Activated naive CD4-positive, alpha-beta T cell treated with anti-CD3 and anti-CD28 coated beads for 36 hours (primary cell): ENCODE data around the gene AP2B1. TPM values are rescaled to one million over a fixed set of nuclear protein-coding genes. Genes with fewer than 3 reads are reported as not detected.
A peak's percentile ranks its signal among the peaks of the same experiment; 100 is the strongest.

Experiments
- CTCF ChIA-PET: fragments of 350-600 bp; sonication (Branson Sonifier 250); formaldehyde crosslinking; loops from one replicate; lab custom pipeline; 2021; ENCODE audit warnings: antibody characterized with exemption; lab: Charles Lee
- DNase-seq: peaks from one replicate; pipeline ENCODE4 v3.0.0-alpha.2; 2020
- H3K27ac Mint-ChIP-seq: one replicate; pipeline ENCODE4 v1.8.0; 2021; ENCODE audit warnings: mild to moderate bottlenecking, mixed read lengths
- H3K27me3 Mint-ChIP-seq: one replicate; pipeline ENCODE4 v1.8.0; 2021; ENCODE audit warnings: low read depth, mixed read lengths
- H3K36me3 Mint-ChIP-seq: one replicate; pipeline ENCODE4 v1.8.0; 2021; ENCODE audit warnings: low read depth, mixed read lengths
- H3K4me1 Mint-ChIP-seq: one replicate; pipeline ENCODE4 v1.8.0; 2021; ENCODE audit warnings: low read depth, mixed read lengths
- H3K4me3 Mint-ChIP-seq: one replicate; pipeline ENCODE4 v1.8.0; 2021; ENCODE audit warnings: mild to moderate bottlenecking, moderate library complexity, mixed read lengths
- H3K9me3 Mint-ChIP-seq: one replicate; pipeline ENCODE4 v1.8.0; 2021; ENCODE audit warnings: mixed read lengths
- intact Hi-C: fragments of 100-400 bp; cut with micrococcal nuclease; formaldehyde crosslinking; loops from one replicate; pipeline ENCODE4 v1.15.1; 2023
- total RNA-seq, 2 experiments: library from RNA; stranded (reverse); gene quantifications; one replicate each; pipeline ENCODE4 v1.2.3, GENCODE V29; 2021

AP2B1 gene
- total RNA-seq, 2 experiments from 2014 or later, result 158 to 172 TPM

DNA sequence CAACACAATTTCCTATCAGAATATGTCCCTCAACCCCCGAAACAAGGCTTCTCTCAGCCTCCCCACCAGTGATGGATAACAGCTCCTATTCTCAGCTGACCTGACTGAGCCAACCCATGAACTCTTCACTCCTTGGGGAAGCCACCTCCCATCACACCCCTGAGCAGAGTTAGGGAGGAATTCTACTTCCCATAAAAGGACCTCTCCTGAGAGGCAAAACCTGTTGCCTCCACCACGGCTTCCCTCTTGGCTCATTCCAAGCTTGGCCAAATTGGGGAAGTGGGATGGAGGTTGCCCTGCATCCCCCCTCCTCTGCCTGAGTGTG is 138.6 kb downstream of the AP2B1 start:
- intact Hi-C loops, result no loop called here
- Mint-ChIP-seq H3K36me3 (peaks cover 15% of the 10 kb centered on the region), H3K27me3 (no peaks in the 10 kb centered on the region), H3K27ac (no peak overlapping the region), H3K4me1 (peaks cover 8% of the 10 kb centered on the region), H3K4me3 (no peak overlapping the region), H3K9me3 (no peaks in the 10 kb centered on the region)
- no peak for DNase-seq
- CTCF ChIA-PET, result interaction anchor here (1.7 kb wide), 1 partner anchor 14 kb away, joined by 4 read pairs; no protein-coding TSS in a partner anchor

DNA sequence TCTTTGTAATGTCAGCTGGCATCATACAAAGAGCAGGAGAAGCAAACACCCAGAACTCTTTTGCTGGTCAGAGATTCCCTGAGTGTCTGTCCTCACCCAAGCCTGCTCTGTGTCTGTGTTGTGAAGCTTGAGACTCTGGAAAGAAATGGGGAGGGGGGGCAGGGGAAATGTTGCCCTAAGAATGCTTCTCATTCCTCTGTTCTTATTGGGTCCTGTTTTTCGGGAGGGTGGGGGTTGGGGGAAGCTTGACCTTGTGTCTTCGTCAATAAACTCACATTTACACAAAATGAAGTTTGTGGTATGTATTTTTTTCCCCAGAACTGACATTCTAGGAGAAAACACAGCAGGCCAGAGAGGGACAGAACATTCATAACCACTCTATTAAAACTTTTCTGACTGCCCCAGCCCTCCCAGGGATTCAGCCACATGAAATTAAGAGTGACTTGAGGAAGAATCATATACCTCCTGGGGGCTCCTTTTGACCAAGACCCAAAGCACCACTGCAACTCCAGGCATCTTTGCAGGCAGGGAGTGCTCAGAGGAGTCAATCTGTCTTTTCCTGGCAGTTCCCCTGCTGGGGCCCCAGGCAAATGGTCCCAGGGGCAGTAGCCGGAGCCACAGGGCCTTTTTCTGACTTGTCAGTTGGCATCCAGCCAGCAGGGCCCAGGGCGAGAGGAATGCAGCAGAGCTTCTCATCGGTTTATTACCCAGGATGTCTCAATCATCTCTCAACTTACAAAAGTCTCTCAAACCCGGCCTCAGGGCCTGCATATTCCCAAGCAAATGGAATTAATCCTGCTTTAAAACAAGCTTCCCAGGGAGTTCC is 139.2 kb downstream of the AP2B1 start:
- no peak for DNase-seq
- H3K27ac Mint-ChIP-seq, result no peak overlapping the region
- intact Hi-C loops, result no loop called here
- H3K36me3 Mint-ChIP-seq, result peaks cover 14% of the 10 kb centered on the region
- no peak overlapping the region for H3K4me3 Mint-ChIP-seq
- CTCF ChIA-PET, result interaction anchor here (1.7 kb wide), 1 partner anchor 13 kb away, joined by 4 read pairs; no protein-coding TSS in a partner anchor
- no peaks in the 10 kb centered on the region for H3K27me3 Mint-ChIP-seq
- peaks cover 14% of the 10 kb centered on the region for H3K4me1 Mint-ChIP-seq
- H3K9me3 Mint-ChIP-seq, result no peaks in the 10 kb centered on the region

DNA sequence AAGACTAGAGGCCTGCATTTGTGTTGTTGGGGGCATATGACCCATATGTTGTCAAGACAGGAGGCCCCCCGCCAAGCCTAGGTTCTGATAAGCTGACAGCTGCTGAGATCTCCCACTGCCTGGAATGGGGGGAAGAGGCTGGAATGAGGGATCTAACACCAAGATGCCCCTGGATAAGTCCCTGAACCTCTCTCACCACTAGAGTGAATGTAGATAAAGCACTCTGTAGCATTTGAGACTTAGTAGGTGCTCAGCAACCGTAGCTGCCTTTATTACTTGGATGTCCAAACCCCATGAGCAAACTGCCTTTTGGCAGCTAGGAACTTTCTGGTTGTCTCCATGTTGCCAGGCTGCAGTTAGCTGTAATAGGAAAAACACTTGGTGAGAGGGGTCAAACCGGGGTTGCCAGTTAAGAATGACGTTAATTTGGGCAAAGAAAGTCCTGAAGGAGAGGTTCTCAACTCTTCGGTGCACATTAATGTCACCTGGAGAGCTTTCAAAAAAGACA is 139.9 kb downstream of the AP2B1 start:
- intact Hi-C loops, result no loop called here
- Mint-ChIP-seq H3K36me3 (peaks cover 14% of the 10 kb centered on the region), H3K4me1 (peaks cover 14% of the 10 kb centered on the region), H3K4me3 (no peak overlapping the region), H3K27me3 (no peaks in the 10 kb centered on the region), H3K9me3 (no peaks in the 10 kb centered on the region), H3K27ac (no peak overlapping the region)
- DNase-seq, result no peak
- CTCF ChIA-PET, result interaction anchor here (1.7 kb wide), 1 partner anchor 13 kb away, joined by 4 read pairs; no protein-coding TSS in a partner anchor

DNA sequence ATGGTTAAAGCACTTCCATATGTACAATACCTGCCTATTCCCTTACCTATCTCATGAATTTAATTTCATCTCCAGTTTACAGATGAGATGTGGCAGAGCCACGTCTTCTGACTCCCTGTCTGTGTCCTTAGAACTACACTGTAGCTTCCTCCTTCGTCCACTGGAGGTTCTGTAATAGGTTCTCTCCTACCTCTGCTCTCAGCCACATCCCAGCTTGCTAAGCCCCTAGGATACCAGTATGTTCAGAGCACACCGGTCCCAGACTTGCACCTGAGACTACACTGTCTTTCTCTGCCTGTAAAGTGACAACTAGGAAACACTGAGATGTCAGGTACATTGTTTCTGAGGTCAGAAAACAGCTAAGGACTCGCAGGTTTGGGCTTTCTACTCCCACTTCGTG is 140.5 kb downstream of the AP2B1 start:
- CTCF ChIA-PET, result interaction anchor here (0.5 to 1.7 kb wide), 4 partner anchors 12 to 435 kb away, joined by 4 to 7 read pairs (median 4); no protein-coding TSS in a partner anchor
- no peak for DNase-seq
- H3K4me3 Mint-ChIP-seq, result no peak overlapping the region
- H3K9me3 Mint-ChIP-seq, result no peaks in the 10 kb centered on the region
- intact Hi-C loops, result no loop called here
- peaks cover 14% of the 10 kb centered on the region for H3K36me3 Mint-ChIP-seq
- no peaks in the 10 kb centered on the region for H3K27me3 Mint-ChIP-seq
- H3K27ac Mint-ChIP-seq, result no peak overlapping the region
- peaks cover 16% of the 10 kb centered on the region for H3K4me1 Mint-ChIP-seq

DNA sequence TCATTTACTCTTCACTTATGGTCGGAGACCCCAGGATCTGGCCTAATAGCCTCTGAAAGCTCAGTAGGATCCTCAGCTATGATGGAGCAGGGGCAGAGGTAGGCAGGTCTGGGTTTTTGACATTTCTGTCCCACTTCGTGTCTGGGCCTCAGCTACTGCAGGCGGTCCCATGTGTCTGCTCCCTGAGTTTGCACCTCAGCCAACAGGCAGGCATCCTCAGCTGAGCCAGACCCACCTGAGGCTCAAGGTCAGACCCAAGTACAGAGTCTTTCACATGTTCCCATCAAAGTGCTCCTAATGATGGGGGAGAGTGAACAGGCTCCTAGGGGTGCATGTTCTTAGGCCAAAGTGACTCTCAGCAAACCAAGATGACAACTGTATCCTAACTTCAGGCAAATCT is 141.4 kb downstream of the AP2B1 start:
- no peak overlapping the region for H3K27ac Mint-ChIP-seq
- intact Hi-C loops, result no loop called here
- H3K36me3 Mint-ChIP-seq, result peaks cover 14% of the 10 kb centered on the region
- DNase-seq, result no peak
- CTCF ChIA-PET, result interaction anchor here (1.0 to 1.5 kb wide), 2 partner anchors 19 to 80 kb away, joined by 4 to 7 read pairs; no protein-coding TSS in a partner anchor
- H3K4me3 Mint-ChIP-seq, result no peak overlapping the region
- H3K9me3 Mint-ChIP-seq, result no peaks in the 10 kb centered on the region
- H3K27me3 Mint-ChIP-seq, result no peaks in the 10 kb centered on the region
- peaks cover 16% of the 10 kb centered on the region for H3K4me1 Mint-ChIP-seq

DNA sequence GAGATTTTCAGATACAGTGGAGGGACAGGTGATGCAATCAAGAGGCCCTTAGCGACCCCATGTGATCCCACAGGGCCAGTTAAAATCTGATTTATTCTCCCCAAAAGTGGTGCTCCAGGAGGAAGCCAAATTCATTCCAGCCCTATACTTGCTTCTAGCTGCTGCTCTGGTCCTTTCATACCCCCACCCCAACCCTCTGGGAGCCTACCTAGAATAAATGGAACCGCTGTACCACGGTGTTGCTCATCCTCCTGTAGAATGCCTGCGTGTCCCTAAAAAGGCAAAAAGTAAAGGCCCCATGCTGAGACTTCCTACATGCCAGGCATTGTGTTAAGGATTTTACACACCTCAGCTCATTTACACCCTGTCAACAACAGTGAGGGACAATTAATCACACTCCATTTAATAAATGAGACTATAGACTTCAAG is 142.3 kb downstream of the AP2B1 start:
- no peak for DNase-seq
- no peaks in the 10 kb centered on the region for H3K27me3 Mint-ChIP-seq
- peaks cover 10% of the 10 kb centered on the region for H3K36me3 Mint-ChIP-seq
- H3K9me3 Mint-ChIP-seq, result no peaks in the 10 kb centered on the region
- H3K4me3 Mint-ChIP-seq, result no peak overlapping the region
- intact Hi-C loops, result no loop called here
- CTCF ChIA-PET, result interaction anchor here (2.8 kb wide), 1 partner anchor 18 kb away, joined by 16 read pairs; no protein-coding TSS in a partner anchor
- peaks cover 16% of the 10 kb centered on the region for H3K4me1 Mint-ChIP-seq
- H3K27ac Mint-ChIP-seq, result no peak overlapping the region

DNA sequence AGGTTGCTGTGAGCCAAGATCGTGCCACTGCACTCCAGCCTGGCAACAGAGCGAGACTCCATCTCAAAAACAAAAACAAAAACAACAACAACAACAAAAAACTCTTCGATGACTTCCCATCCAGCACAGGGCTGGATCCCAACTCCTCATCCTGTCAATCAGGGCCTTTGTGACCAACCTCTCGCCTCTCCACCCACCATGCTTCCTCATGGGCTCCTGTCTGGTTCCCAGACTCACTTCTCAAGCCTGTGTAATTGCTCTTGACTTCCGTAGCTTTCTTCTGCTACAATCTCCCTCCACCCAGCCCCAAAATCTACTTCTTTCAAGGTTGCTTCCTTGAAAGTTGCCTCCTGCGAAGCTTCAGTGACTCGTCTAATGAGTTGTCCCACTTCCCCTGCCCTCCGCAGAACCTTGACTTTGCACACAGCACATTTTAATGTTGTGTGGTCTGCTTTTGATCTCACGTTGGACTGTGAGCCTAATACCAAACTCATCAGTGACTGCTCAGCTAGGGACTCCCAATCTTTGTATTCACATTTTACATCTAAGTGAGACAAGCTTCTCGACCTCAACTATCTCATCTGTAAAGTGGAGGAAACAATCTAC is 143.4 kb downstream of the AP2B1 start:
- intact Hi-C loops, result no loop called here
- no peak overlapping the region for H3K27ac Mint-ChIP-seq

DNA sequence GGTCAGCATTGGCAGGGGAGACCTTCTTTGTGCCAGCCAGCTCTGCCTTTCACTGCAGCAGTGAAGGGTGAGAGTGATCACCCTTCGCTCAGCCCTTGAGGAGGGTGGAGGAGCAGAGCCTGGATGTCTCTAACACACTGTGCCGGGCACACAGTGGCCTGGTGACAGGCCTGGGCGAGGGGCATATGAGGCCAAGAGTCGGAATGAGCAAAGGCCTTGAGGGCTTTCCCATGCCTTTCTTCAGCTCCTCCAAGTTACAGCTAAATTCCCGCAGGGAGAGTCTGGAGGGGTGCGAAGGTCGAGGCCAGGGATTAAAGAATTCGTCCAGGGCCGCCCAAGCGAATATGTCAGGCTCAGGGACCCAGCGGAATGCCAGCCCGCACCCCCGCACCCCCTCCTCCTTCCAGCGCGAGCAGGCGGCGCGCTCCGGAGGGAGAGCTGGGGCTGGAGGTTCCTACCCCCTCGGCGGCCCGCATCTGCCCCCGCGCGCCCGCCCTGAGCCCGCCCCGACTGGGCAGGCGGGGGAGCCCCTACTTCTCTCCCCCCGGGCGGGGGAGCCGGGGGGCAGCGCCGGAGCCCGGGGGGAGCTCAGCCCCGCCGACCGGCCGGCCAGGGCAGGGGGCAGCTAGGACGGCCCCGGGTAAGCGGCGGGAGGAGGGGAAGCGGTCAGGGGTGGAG is 144.3 kb downstream of the AP2B1 start, which contains the start of gene RASL10B:
RASL10B (plus strand) TSS at position 401 of the 678 bp plus-strand sequence. CDS start 3,546 bp downstream, outside the sequence.
- Mint-ChIP-seq H3K4me3 (peak within 1 kb of the TSS; percentile 74), H3K4me1 (peaks cover 16% of the 10 kb centered on the region), H3K36me3 (no peaks in the 10 kb centered on the region), H3K27me3 (no peaks in the 10 kb centered on the region), H3K9me3 (no peaks in the 10 kb centered on the region), H3K27ac (peak within 1 kb of the TSS; percentile 53)
- intact Hi-C loops, result no loop called here
- CTCF ChIA-PET, result interaction anchor here (0.5 to 2.8 kb wide), 7 partner anchors 8 to 135 kb away, joined by 3 to 16 read pairs (median 3); no protein-coding TSS in a partner anchor
- peak; percentile 64 for DNase-seq

More for the DNA sequence above, 143.4 kb downstream of the AP2B1 start:
- H3K4me1 Mint-ChIP-seq, result peaks cover 16% of the 10 kb centered on the region
- no peaks in the 10 kb centered on the region for H3K27me3 Mint-ChIP-seq
- H3K9me3 Mint-ChIP-seq, result no peaks in the 10 kb centered on the region
- CTCF ChIA-PET, result interaction anchor here (0.7 to 2.8 kb wide), 8 partner anchors 9 to 126 kb away, joined by 3 to 16 read pairs (median 4); no protein-coding TSS in a partner anchor
- H3K36me3 Mint-ChIP-seq, result peaks cover 4% of the 10 kb centered on the region
- H3K4me3 Mint-ChIP-seq, result peak overlapping the region; percentile 74
- DNase-seq, result peak; percentile 35

DNA sequence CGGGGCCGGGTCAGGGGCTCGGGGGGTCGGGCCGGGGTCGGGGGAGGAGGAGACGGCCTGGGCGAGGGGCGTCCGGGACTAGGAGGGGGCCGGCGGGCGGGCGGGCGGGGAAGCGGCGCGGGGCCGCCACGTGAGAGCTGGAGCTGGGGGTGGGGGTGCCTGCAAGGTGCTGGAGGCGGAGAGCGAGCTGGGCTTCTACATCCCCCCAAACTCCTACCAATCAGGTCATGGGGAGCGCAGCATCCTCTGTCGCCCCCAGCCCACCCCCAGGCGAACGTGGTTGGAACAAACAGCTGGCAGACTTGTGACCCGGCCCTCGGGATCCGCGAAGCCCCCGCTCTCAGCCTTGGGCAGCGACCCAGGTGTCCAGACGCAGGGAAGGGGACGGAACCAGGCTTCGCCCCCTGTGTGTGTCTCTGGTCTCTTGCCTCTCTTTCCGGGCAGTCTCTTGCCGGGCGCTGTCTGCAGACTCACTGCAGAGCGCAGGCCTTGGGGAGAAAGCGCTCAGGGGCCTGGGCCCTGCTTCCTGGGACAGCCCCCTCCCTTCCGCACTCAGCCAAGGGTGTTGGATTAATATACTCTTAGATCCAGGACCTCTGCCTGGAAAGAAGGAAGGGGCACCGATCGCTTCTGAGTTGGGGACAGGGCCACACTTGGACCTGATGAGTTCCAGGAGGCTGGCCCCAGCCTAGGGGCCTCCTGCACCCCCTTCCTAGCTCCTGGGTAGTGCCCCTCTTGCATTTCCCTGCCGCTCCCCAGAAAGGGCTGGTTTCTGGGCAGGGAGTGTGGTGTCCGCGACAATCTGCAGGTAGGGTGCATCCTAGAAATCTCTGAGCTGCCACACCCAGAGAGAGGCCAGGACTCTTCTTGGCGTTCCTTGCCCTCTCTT is 145.0 kb downstream of the AP2B1 start:
- H3K4me1 Mint-ChIP-seq, result peaks cover 16% of the 10 kb centered on the region
- H3K27ac Mint-ChIP-seq, result no peak overlapping the region
- peak overlapping the region; percentile 52 for H3K4me3 Mint-ChIP-seq
- intact Hi-C loops, result no loop called here
- CTCF ChIA-PET, result interaction anchor here (0.5 to 2.8 kb wide), 7 partner anchors 8 to 136 kb away, joined by 3 to 16 read pairs (median 4); no protein-coding TSS in a partner anchor
- no peaks in the 10 kb centered on the region for H3K27me3 Mint-ChIP-seq
- no peaks in the 10 kb centered on the region for H3K36me3 Mint-ChIP-seq
- H3K9me3 Mint-ChIP-seq, result no peaks in the 10 kb centered on the region
- no peak for DNase-seq

DNA sequence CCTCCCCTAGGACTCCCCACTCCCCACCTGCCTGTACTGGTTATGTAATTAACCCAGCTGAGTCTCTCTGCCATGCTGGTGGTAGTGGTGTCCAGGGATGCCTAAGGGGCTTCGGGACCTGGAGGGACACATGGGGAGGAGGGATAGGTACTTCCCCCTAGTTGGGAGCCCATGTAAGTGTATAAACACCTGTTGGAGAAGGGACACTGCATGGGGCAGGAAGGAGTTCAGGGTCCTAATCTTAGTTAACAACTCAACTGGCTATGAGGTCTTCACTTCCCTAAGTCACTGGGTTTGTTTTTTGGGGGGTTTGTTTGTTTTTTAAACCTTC is 145.6 kb downstream of the AP2B1 start:
- no peaks in the 10 kb centered on the region for H3K36me3 Mint-ChIP-seq
- peaks cover 16% of the 10 kb centered on the region for H3K4me1 Mint-ChIP-seq
- H3K9me3 Mint-ChIP-seq, result no peaks in the 10 kb centered on the region
- intact Hi-C loops, result no loop called here
- no peak for DNase-seq
- CTCF ChIA-PET, result interaction anchor here (0.5 kb wide), 1 partner anchor 64 kb away, joined by 4 read pairs; no protein-coding TSS in a partner anchor
- peak overlapping the region; percentile 52 for H3K4me3 Mint-ChIP-seq
- no peak overlapping the region for H3K27ac Mint-ChIP-seq
- H3K27me3 Mint-ChIP-seq, result no peaks in the 10 kb centered on the region

DNA sequence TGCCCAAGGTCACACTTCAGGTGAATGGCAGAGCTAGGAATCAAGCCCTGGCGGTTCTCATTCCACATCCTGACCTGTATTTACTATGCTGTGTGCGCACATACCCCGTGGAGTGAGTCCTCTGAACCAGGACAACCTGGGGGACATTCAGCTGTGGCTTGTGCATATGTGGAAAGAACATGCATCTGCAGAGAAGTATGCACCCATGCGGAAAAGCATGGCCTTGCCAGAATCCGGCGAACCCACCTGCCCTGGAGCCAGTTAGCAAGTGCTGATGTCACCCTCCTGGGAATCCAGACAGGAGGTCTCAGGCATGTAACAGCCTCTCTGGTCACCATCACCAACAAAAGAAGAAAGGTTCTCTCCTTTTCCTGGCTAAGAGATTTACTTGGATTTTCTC is 146.2 kb downstream of the AP2B1 start:
- CTCF ChIA-PET, result no interaction called here
- Mint-ChIP-seq H3K4me3 (no peak overlapping the region), H3K4me1 (peaks cover 16% of the 10 kb centered on the region), H3K9me3 (no peaks in the 10 kb centered on the region), H3K27ac (no peak overlapping the region), H3K36me3 (no peaks in the 10 kb centered on the region), H3K27me3 (no peaks in the 10 kb centered on the region)
- intact Hi-C loops, result no loop called here
- no peak for DNase-seq
